ACC112 (cell line): Measurements from ENCODE around the gene QSER1.
"Not testable (repeated sequence)": the region's sequence is repeated elsewhere in the genome, so short reads cannot be mapped to it uniquely, and the experiment has no call there.

ENCODE experiments used
- H2AFZ ChIP-seq: fragments of 200-600 bp; sonication (generic); one replicate; pipeline ENCODE4 v1.6.0; 2017; ENCODE audit warnings: antibody characterized with exemption, low read length; ENCODE audit not compliant: unreplicated experiment
- H3K27ac ChIP-seq: fragments of 200-600 bp; sonication (generic); 2 replicates; pipeline ENCODE4 v1.5.1; 2014; ENCODE audit warnings: low read depth, mild to moderate bottlenecking, antibody characterized with exemption, low read length, moderate library complexity
- H3K27me3 ChIP-seq: fragments of 200-600 bp; sonication (generic); 2 replicates; pipeline ENCODE4 v1.6.1; 2014; ENCODE audit warnings: mild to moderate bottlenecking, antibody characterized with exemption, low read length, moderate library complexity, mixed read lengths; ENCODE audit not compliant: insufficient read depth
- H3K36me3 ChIP-seq: fragments of 200-600 bp; sonication (generic); 2 replicates; pipeline ENCODE4 v1.6.1; 2016; ENCODE audit warnings: mild to moderate bottlenecking, antibody characterized with exemption, low read length, moderate library complexity, mixed read lengths; ENCODE audit not compliant: insufficient read depth
- H3K4me1 ChIP-seq: fragments of 200-600 bp; sonication (generic); one replicate; pipeline ENCODE4 v1.6.1; 2016; ENCODE audit warnings: low read length, mixed read lengths; ENCODE audit not compliant: insufficient read depth, unreplicated experiment, control insufficient read depth
- H3K4me3 ChIP-seq: fragments of 200-600 bp; sonication (generic); 2 replicates; pipeline ENCODE4 v1.5.1; 2014; ENCODE audit warnings: mild to moderate bottlenecking, low read depth, low read length
- H3K79me2 ChIP-seq: fragments of 200-600 bp; sonication (generic); one replicate; pipeline ENCODE4 v1.6.0; 2016; ENCODE audit warnings: low read length; ENCODE audit not compliant: control insufficient read depth, unreplicated experiment, insufficient read depth

QSER1 gene

DNA sequence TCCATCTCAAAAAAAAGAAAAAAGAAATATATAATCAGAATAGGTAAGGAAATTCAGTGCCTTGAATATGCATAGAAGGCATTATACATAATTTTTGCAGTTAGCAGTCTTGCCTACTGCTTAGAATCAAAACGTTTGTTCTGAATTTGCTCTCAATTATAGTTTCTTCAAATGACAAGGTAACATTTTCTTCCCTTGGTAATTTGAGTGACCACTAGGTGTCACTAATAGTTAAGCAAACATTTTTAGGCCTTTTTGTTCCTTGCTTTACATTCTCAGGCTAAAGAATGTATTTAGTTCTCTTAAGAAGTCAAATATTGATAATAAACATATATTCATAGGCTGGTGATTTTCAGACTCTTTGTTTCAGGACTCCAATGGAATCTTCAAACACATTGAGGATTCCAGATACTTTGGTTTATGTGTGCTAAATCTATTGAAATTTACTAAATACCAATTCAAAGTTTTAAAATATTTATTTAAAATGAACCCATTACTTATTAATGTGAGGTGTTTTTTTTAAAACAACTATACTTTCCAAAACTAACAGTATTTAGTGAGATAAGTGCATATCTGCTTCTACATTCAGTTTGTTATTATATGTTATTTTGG lies 68.0 kb downstream of the QSER1 start:
- Histone ChIP-seq H3K4me3 (no peak overlapping the region), H3K36me3 (peaks cover 15% of the 10 kb centered on the region)

DNA sequence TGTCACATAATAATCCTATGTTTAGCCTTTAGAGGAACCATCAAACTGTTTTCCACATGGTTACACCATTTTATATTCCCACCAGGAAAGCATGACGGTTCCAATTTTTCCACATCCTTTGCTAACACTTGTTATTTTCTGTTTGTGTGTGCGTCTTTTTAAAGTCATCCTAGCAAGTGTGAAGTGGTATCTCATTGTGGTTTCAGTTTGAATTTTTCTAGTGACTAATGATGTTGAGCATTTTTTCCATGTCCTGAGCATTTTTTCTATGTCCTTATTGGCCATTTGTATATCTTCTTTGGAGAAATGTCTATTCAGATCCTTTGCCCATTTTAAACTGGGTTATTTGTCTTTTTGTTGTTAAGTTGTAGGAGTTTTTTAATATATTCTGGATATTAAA lies 69.4 kb downstream of the QSER1 start:
- Histone ChIP-seq H3K79me2 (no peaks in the 10 kb centered on the region), H2AFZ (no peak overlapping the region), H3K4me3 (no peak overlapping the region), H3K4me1 (no peaks in the 10 kb centered on the region), H3K36me3 (peaks cover 15% of the 10 kb centered on the region), H3K27me3 (no peaks in the 10 kb centered on the region), H3K27ac (no peak overlapping the region)

More for the DNA sequence above, 68.0 kb downstream of the QSER1 start:
- Histone ChIP-seq H3K4me1 (no peaks in the 10 kb centered on the region), H3K27ac (no peak overlapping the region), H2AFZ (no peak overlapping the region), H3K27me3 (no peaks in the 10 kb centered on the region), H3K79me2 (no peaks in the 10 kb centered on the region)

- Histone ChIP-seq H2AFZ (no peak overlapping the region), H3K36me3 (peaks cover 10% of the 10 kb centered on the region), H3K4me3 (no peak overlapping the region), H3K79me2 (no peaks in the 10 kb centered on the region), H3K27me3 (no peaks in the 10 kb centered on the region), H3K27ac (no peak overlapping the region), H3K4me1 (no peaks in the 10 kb centered on the region)
Measured at GRCh38 chr11:32963721-32964120, 71.1 kb downstream of the QSER1 start.

- Histone ChIP-seq H3K27me3 (no peaks in the 10 kb centered on the region), H3K4me3 (no peak overlapping the region), H3K4me1 (no peaks in the 10 kb centered on the region), H3K36me3 (peaks cover 6% of the 10 kb centered on the region; the same call in 1 of the 2 replicates), H3K79me2 (no peaks in the 10 kb centered on the region), H2AFZ (no peak overlapping the region), H3K27ac (no peak overlapping the region)
Measured at GRCh38 chr11:32968541-32968940, 75.9 kb downstream of the QSER1 start.

GRCh38 chr11:32972233-32972632 lies 79.6 kb downstream of the QSER1 start:
- H3K36me3 ChIP-seq: peaks cover 16% of the 10 kb centered on the region; the same call in 1 of the 2 replicates
- not testable (repeated sequence) for H3K27ac ChIP-seq, H2AFZ ChIP-seq, H3K4me3 ChIP-seq, H3K27me3 ChIP-seq, H3K79me2 ChIP-seq, H3K4me1 ChIP-seq

GRCh38 chr11:32972781-32973180 lies 80.2 kb downstream of the QSER1 start:
- Histone ChIP-seq H3K36me3 (peaks cover 20% of the 10 kb centered on the region; the same call in 1 of the 2 replicates), H3K27ac (no peak overlapping the region), H3K79me2 (no peaks in the 10 kb centered on the region), H3K4me3 (no peak overlapping the region), H3K27me3 (no peaks in the 10 kb centered on the region), H3K4me1 (no peaks in the 10 kb centered on the region), H2AFZ (no peak overlapping the region)

GRCh38 chr11:32982626-32983025 lies 90.0 kb downstream of the QSER1 start:
- H3K36me3 ChIP-seq: peaks cover 8% of the 10 kb centered on the region; the same call in 1 of the 2 replicates
- H3K27ac ChIP-seq: no peak overlapping the region
- H3K27me3 ChIP-seq: no peaks in the 10 kb centered on the region
- no peaks in the 10 kb centered on the region for H3K79me2 ChIP-seq
- H2AFZ ChIP-seq: no peak overlapping the region
- no peaks in the 10 kb centered on the region for H3K4me1 ChIP-seq
- no peak overlapping the region for H3K4me3 ChIP-seq

DNA sequence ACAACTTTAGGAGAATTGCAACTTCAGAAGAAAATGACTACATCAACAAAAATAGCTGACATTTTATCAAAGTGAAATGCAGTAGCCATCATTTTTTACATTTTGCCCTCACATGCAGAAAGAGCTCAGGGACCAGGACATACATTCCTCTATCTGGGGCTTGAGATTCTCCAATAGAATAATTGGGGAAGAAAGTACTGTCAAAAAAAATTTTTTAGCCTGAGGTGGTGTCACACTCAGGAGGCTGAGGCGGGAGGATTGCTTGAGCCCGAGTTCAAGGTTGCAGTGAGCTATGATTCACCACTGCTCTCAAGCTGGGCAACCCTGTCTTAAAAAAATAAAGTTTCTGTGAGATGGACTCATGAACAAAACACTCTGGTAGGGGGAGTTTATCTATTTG lies 90.9 kb downstream of the QSER1 start:
- no peaks in the 10 kb centered on the region for H3K79me2 ChIP-seq
- no peak overlapping the region for H3K27ac ChIP-seq
- peaks cover 3% of the 10 kb centered on the region; the same call in 1 of the 2 replicates for H3K36me3 ChIP-seq
- no peak overlapping the region for H2AFZ ChIP-seq
- no peaks in the 10 kb centered on the region for H3K27me3 ChIP-seq
- H3K4me1 ChIP-seq: no peaks in the 10 kb centered on the region
- no peak overlapping the region for H3K4me3 ChIP-seq

- H3K79me2 ChIP-seq: no peaks in the 10 kb centered on the region
- no peaks in the 10 kb centered on the region for H3K4me1 ChIP-seq
- no peak overlapping the region for H3K27ac ChIP-seq
- no peaks in the 10 kb centered on the region for H3K27me3 ChIP-seq
- H3K4me3 ChIP-seq: no peak overlapping the region
- H2AFZ ChIP-seq: no peak overlapping the region
- H3K36me3 ChIP-seq: no peaks in the 10 kb centered on the region
Measured at GRCh38 chr11:32985600-32985999, 93.0 kb downstream of the QSER1 start.

DNA sequence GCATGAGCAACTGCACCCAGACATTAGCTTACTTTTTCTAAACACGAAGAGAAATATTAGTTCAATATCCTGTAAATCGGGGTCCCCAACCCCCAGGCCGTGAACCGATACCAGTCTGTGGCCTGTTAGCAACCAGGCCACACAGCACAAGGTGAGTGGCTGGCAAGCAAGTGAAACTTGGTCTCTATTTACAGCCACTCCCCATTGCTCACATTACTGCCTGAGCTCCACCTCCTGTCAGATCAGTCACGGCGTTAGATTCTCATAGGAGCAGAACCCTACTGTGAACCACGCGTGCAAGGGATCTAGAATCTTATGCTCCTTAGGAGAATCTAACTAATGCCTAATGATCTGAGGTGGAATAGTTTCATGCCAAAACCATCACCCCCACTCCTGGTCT lies 95.2 kb downstream of the QSER1 start:
- Histone ChIP-seq H3K4me3 (no peak overlapping the region), H3K36me3 (no peaks in the 10 kb centered on the region), H3K4me1 (no peaks in the 10 kb centered on the region), H3K27me3 (no peaks in the 10 kb centered on the region), H3K79me2 (no peaks in the 10 kb centered on the region), H2AFZ (no peak overlapping the region), H3K27ac (no peak overlapping the region)

- no peak overlapping the region for H2AFZ ChIP-seq
- no peak overlapping the region for H3K27ac ChIP-seq
- H3K36me3 ChIP-seq: no peaks in the 10 kb centered on the region
- H3K4me3 ChIP-seq: no peak overlapping the region
- no peaks in the 10 kb centered on the region for H3K4me1 ChIP-seq
- H3K79me2 ChIP-seq: no peaks in the 10 kb centered on the region
- no peaks in the 10 kb centered on the region for H3K27me3 ChIP-seq
Measured at GRCh38 chr11:32990481-32990880, 97.9 kb downstream of the QSER1 start.
